ENCODE data around the gene ENO1.
"Not testable (repeated sequence)": the region's sequence is repeated elsewhere in the genome, so short reads cannot be mapped to it uniquely, and the experiment has no call there.

The ENO1 gene

DNA sequence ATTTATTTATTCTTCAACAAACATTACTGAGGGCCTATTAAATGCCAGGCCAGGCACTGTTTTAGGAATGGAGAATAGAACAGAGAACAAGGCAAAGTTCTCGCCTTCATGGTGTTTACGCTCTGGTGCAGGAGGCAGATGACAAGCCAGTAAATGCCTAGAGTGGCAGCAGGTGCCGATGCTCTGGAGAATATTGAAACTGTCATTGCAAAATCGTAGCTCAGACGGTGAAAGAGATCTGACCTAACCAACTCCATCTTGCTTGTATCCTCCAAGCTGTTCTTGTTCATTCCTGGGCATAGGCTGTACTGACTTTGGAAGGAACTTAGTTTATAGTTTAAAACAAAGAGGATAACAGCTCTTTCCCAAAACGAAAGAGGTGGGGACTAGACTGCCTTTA, 13.5 kb upstream of the ENO1 start:
- DNase-seq: no peak

- no peak for DNase-seq
These were observed 12.9 kb upstream of the ENO1 start for GRCh38 chr1:8891401-8891800.

- DNase-seq: peak; percentile 67 to 81
These were observed 11.7 kb upstream of the ENO1 start for GRCh38 chr1:8889925-8890785.

DNA sequence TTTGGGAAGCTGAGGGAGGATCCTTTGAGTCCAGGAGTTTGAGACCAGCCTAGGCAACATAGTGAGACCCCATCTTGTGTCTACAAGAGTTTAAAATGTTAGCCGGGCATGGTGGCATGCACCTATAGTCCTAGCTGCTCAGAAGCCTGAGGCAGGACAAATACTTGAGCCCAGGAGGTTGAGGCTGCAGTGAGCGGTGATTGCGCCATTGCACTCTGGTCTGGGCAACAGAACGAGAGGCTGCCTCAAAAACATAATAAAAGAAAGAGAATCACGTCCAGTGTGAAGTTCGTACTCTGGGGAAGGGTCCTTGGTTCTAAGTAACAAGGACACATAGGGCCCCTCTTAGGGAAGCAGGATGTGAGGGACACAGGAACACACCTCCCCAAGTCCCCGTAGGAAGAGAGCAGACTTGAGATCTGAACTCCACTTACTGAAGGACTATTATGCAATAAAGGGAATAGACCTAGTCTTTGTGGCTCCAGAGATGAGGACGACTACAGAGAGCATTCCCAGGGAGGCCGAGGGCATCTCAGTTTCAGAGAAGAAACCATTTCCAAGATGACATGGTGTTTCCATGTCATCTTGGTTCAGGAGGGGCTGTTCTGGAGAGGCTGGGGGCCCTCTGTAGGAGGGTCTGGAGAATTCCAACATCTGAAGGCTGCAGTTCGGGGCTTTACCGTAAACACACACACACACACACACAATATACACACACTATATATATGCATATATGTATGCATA, 10.8 kb upstream of the ENO1 start:
- peak in 1 of 2 experiments; percentile 39 for DNase-seq

DNA sequence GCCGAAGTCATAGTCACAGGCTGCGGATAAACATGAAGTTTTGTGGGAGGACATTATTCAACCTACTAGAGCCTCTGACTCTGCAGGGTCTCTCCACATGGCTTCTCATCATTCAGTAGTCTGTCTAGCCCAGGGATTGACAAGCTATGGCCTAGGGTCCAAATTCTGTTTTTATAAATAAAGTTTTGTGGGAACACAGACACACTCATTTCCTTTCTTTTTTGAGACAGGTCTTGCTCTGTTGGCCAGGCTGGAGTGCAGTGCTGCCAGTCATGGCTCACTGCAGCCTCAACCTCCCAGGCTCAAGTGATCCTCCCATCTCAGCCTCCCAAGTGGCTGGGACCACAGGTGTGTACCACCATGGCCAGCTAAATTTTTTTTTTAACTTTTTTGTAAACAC, 8.1 kb upstream of the ENO1 start:
- DNase-seq: no peak

DNA sequence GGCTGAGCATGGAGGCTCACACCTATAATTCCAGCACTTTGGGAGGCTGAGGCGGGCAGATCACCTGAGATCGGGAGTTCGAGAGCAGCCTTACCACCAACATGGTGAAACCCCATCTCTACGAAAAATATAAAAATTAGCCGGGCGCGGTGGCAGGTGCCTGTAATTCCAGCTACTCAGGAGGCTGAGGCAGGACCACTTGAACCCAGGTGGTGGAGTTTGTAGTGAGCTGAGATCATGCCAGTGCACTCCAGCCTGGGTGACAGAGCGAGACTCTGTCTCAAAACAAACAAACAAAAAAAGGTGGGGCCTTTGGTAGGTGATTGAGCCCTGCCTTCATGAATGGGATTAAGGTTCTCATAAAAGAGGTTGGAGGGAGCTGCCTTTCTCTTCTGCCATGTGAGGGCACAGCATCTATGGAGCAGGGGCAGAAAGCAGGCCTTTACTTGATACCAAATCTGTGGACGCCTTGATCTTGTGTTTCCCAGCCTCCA, 7.6 kb upstream of the ENO1 start:
- not testable (repeated sequence) for DNase-seq

DNA sequence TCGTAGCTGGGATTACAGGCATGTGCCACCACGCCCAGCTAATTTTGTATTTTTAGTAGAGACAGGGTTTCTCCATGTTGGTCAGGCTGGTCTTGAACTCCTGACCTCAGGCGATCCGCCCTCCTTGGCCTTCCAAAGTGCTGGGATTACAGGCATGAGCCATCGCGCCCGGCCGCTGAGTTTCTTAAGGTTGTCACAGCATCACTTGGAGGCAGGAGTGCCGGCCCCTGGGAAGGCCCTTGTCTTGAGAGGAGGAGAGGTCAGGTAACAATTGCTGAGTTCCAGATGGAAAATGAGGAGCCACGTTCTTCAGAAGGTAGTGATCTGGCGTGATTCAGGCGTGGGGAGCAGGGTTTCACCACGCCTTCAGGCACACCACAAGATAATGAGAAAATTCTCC, 5.6 kb upstream of the ENO1 start:
- not testable (repeated sequence) for DNase-seq

DNA sequence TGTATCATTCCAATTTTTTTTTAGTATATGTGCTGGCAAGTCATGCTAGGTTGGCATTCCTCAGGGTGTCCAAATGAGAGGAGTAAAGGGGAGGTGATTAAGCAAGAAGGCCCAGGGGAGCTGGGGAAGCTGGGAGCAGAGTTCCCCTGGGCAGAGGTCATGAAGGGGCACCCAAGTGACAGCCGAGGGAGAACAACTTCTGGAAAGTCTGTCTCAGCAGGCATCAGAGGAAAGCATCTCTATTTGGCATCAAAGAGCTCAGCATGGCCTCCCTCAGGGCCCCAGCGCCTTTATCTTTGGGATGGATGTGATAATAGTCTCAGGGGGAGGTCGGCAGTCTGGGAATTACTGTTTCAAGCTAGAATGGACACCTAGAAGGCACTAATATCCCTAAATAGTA, 5.0 kb upstream of the ENO1 start:
- DNase-seq: no peak

GRCh38 chr1:8879922-8880676, 1.6 kb upstream of the ENO1 start:
- peak; percentile 71 to 80 for DNase-seq

DNA sequence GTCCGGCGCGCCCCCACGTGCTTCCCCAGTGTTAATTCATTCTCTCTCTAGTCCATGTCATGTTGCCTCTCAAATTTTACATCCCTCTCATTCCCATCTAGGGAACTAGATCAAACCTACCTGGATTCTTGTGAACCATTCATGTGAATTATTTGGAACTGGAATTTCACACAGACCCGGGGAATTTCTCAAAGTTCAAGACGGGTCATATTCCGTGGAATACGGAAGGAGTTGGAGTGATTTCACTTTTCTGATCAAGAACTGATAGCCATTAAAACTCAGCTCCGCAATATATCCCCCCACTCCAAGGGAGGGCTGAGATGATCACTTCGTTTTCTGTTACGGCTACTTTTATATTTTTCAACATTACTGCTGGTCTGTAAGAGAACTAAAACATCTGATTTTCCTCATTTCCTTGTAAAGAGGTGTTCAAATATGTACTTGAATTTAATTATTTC, 1.0 kb upstream of the ENO1 start:
- DNase-seq: peak in 1 of 2 experiments; percentile 67

DNA sequence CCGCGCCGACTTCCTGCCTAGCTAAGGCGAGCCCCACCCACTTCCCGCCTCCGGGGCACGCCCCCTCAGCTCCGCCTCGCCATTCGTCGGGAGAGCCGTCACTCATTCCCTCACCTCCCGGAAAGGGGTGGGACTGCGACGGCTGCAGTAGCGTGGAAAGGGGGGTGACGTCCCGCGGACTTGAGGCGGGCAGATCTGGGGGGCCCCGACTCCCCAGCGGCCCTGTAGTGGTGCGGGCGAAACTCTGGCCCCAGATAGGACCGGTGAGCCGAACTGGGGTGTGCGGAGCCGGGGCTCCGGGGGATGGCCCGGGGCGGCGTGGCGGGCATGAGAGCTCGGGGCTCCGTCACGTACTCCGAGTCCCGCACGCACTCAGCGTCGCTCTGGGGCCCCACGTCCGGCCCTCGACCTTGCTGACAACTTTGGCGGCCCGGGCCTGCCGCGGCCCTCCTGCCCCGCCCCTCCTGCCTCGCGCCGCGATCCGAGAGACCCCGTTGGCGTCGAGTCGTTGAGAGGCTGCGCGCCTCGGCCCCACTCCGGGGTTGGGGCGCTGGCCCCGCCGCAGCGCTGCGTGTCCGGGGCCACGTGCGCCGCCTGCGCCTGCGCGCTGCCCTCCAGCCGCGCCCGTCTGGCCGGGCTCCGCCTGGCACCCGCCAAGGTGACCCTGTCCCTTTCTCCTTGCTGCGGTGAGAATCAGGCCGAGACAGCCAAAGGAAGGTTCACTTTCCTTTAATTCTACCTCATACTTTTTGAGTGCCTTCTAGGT, 395 bp upstream of the ENO1 start:
- peak; percentile 90 to 93 for DNase-seq

DNA sequence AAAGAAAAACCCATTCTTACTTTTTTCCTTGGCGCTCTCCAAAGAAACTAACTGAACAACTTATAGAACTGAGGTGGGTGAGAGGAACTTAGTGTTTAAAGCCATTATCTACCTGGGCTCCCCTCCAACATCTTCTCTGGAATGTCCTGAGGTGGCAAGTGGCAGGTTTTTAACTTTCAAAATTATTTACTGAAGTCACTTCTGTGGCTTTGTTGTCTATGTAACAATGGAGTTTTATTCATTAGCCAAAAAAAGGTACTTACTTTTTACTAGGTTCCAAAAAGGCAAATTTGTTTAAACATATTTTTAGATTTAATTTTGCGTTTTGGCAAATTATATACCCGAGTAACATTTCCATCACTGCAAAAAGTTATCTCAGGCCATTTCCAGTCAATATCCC, 2.4 kb downstream of the ENO1 start:
- no peak for DNase-seq

DNA sequence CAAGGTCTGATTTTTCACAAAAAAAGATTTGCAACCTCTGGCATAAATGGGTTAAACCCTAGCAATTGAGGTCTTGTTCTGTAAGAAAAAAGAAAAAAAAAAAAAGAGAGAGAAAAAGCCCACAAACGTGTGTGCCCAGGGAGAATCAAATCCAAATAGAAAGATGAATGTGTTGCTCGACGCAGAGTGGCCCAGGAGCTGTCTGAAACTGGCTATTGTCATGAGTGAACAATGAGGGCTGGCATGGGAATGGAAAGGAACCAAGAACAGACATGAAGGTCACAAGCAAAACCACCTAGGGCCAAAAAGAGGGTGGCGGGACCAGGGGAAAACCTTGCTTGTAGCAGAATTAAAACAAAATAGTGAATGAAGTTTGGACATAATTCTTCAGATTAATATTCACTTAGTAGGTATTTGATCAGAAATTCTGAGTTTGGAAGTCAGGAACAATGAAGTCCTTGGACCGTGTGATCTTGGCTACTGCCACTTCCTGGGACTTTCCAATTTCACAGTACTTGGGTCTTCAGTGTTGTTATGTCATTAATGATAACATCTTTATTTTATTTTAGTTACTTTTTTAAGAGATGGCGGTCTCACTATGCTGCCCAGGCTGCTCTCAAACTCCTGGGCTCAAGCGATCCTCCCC, 3.1 kb downstream of the ENO1 start:
- peak in 1 of 2 experiments; percentile 6 for DNase-seq

GRCh38 chr1:8874230-8875201, 4.0 kb downstream of the ENO1 start:
- DNase-seq: no peak

GRCh38 chr1:8873506-8874229, 4.8 kb downstream of the ENO1 start:
- DNase-seq: peak; percentile 91 to 93

GRCh38 chr1:8873001-8873400, 5.5 kb downstream of the ENO1 start:
- DNase-seq: no peak

DNA sequence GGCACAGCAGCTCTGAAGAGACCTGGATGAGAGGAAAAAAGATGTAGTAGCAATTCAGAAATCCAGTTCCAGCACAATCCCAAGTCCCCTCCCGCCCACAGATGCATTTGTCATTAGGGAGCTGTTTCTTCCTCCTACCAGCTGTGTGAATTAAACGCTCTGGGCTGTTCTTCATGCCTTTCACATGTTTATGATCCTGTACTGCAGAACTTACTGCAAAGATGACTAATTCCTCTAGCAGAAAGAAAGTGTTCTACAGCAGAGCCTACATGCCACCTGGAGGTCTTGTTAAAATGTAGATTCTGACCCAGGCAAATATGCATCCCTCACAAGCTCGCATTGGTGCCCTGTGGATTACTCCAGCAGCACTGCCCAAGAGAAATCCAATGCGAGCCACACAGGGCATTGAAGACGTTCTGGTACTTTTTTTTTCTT, 6.5 kb downstream of the ENO1 start:
- no peak for DNase-seq

GRCh38 chr1:8871539-8871935, 6.9 kb downstream of the ENO1 start:
- no peak for DNase-seq

DNA sequence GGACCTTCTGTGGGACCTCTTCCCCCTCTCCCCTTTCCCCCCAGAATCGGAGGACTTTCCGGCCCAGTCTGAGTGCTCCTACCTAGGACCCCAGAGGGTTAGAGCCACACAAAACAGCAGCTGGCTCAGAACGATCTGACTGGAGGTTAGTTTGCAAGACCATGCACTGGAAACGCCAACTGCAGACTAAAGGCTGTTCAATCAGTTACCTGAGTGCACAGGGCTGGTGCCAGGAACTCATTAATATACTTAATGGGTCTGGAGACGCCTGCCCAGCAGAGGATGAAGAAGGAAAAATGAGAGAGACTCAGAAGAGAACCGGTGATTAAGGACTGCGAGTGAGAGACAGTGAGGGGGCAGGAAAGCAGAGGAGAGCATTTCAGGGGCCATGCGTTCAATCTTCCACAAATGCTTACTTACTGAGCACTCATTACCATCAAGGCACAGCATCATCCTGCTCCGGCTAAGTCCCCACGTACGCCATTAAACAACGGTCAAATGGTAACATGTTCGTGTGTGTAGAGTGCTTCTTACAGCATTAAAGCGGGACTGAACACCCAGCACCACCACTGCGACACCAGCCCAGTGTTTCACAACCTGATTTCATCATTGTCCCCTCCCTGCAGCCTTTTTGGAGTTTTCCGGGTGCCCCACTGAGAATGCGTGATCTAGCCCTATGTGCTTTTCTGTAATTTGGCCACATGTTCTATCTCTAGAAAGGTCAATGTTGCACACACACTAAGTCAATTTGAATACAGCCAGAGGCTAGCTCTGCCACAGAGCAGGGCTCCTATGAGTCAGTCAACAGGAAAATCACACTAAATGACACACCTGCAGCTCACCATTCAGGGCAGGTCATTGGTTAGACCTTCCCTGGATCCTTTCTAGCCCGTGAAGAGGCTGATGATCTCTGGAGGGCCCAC, 7.6 kb downstream of the ENO1 start:
- no peak for DNase-seq

All from Kasumi-1 (cell line).